Right lobe of liver (tissue), 6 donors: ENCODE measurements around the gene HABP4. TPM values are rescaled to one million over a fixed set of nuclear protein-coding genes. Genes with fewer than 3 reads are reported as not detected.

ENCODE experiments used
- ATAC-seq, 4 donors: fragments of 200-7000 bp; cut with Tn5 transposase; one replicate each; pipeline ENCODE4 v1.9.1; 2020; ENCODE audit warnings: mild to moderate bottlenecking in 4 of 4, moderate library complexity in 4 of 4
- DNase-seq, 3 donors: peaks; one replicate each; pipeline ENCODE4 v3.0.0-alpha.2; 2020
- H3K27ac ChIP-seq, 3 donors: fragments of 200-600 bp; one replicate each; pipeline ENCODE4 v1.8.0; 2022
- H3K27me3 ChIP-seq, 2 donors: fragments of 200-600 bp; one replicate each; pipeline ENCODE4 v1.8.0; 2022
- H3K36me3 ChIP-seq, 4 donors: fragments of 200-600 bp; sonication (generic) in 1 of 4; one replicate each; pipeline versions ENCODE4 v1.5.1 to v1.8.0; 2017 to 2022; ENCODE audit warnings: control low read depth in 1 of 4
- H3K4me1 ChIP-seq, 4 donors: fragments of 200-600 bp; sonication (generic) in 1 of 4; one replicate each; pipeline versions ENCODE4 v1.5.1 to v1.8.0; 2017 to 2022; ENCODE audit warnings: control low read depth in 1 of 4
- H3K4me3 ChIP-seq, 3 donors: fragments of 200-600 bp; one replicate each; pipeline ENCODE4 v1.8.0; 2022
- H3K9me3 ChIP-seq, 4 donors: fragments of 200-600 bp; sonication (generic) in 1 of 4; one replicate each; pipeline versions ENCODE4 v1.5.1 to v1.8.0; 2017 to 2022; ENCODE audit warnings: control low read depth in 1 of 4
- POLR2A ChIP-seq: fragments of 450-650 bp; IDR thresholded peaks from one replicate; pipeline ENCODE4 v1.6.1; 2017; ENCODE audit warnings: antibody characterized with exemption, mild to moderate bottlenecking
- WGBS: methylation state at CpG from one replicate; pipeline ENCODE4 v1.1.6; 2018; ENCODE audit warnings: low coverage, low lambda C conversion rate; ENCODE audit not compliant: insufficient coverage; ENCODE audit errors: missing lambda C conversion rate; 5-methylcytosine and 5-hydroxymethylcytosine counted together
- intact Hi-C, 2 donors: fragments of 100-400 bp; cut with DNase I; formaldehyde crosslinking; loops; one replicate each; pipeline versions ENCODE4 v1.11.2 to v1.14.1; 2022
- total RNA-seq, 6 experiments: library from RNA; depleted of rRNA in 2 of 6; stranded (reverse); fragments of >200 nt in 2 of 6; fragmentation: NEBNext Ultra II Directional in 3 of 6; extraction: Animal tissue kit (Norgen Biotek cat#: 25700) in 3 of 6; gene quantifications; one replicate each; pipeline versions ENCODE4 v1.1.0 to v1.2.4, GENCODE V29; 2016 to 2023
- TF ChIP-seq, protein P1 (sequence below), 4 donors: fragments of 200-600 bp in 3 of 4; fragments of 450-650 bp in 1 of 4; IDR thresholded peaks; one replicate each; pipeline versions ENCODE4 v1.5.1 to v1.8.0; 2016 to 2022; ENCODE audit warnings: antibody characterized with exemption in 4 of 4, mild to moderate bottlenecking in 2 of 4
- donor health status: DM: no; HTN: yes; CAD: no.
- donor health status: DM: no; HTN: no; CAD: no.
- donor health status: DM: no; HTN: no; CAD: no.
- donor health status: DM: no; HTN: yes; CAD: no.
- donor health status: DM: no; HTN: yes; CAD: no.

The HABP4 gene
- total RNA-seq, 6 experiments from 2014 or later, result 1.4 to 6.2 (median 4.7) TPM

DNA sequence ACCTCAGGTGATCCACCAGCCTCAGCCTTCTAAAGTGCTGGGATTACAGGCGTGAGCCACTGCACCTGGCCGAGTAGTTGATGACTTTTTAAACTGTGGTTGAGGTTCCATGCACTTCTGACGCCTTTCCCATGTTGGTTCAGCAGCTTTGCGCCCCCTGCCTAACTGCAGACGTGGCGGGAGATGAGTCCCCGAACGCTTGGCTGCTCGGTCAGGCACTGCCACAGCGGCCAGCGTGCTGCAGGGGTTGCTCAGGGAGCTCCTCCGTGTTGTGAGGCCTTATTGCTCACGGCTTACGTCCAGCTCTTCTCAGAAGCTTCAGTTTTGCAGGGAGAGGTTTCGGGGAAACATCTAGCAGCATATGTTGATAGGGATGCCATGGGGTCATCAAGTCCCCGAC lies 35.3 kb downstream of the HABP4 start:
- TF ChIP-seq, protein P1, sequence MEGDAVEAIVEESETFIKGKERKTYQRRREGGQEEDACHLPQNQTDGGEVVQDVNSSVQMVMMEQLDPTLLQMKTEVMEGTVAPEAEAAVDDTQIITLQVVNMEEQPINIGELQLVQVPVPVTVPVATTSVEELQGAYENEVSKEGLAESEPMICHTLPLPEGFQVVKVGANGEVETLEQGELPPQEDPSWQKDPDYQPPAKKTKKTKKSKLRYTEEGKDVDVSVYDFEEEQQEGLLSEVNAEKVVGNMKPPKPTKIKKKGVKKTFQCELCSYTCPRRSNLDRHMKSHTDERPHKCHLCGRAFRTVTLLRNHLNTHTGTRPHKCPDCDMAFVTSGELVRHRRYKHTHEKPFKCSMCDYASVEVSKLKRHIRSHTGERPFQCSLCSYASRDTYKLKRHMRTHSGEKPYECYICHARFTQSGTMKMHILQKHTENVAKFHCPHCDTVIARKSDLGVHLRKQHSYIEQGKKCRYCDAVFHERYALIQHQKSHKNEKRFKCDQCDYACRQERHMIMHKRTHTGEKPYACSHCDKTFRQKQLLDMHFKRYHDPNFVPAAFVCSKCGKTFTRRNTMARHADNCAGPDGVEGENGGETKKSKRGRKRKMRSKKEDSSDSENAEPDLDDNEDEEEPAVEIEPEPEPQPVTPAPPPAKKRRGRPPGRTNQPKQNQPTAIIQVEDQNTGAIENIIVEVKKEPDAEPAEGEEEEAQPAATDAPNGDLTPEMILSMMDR (IDR thresholded peaks at IDR 0.05), result no peak
- no peak for TF ChIP-seq POLR2A
- no peaks in the 10 kb centered on the region for H3K9me3 ChIP-seq
- ATAC-seq (no peak), DNase-seq (no peak)
- H3K27me3 ChIP-seq, result no peaks in the 10 kb centered on the region
- peaks cover 0 to 2% (median 0%) of the 10 kb centered on the region in 4 donors for H3K36me3 ChIP-seq
- no peak overlapping the region for H3K27ac ChIP-seq
- peaks cover 0 to 41% (median 5%) of the 10 kb centered on the region in 4 donors for H3K4me1 ChIP-seq
- 88% methylated on average over 3 of the region's 16 CpGs for WGBS
- H3K4me3 ChIP-seq, result no peak overlapping the region
- intact Hi-C loops, result no loop called here

DNA sequence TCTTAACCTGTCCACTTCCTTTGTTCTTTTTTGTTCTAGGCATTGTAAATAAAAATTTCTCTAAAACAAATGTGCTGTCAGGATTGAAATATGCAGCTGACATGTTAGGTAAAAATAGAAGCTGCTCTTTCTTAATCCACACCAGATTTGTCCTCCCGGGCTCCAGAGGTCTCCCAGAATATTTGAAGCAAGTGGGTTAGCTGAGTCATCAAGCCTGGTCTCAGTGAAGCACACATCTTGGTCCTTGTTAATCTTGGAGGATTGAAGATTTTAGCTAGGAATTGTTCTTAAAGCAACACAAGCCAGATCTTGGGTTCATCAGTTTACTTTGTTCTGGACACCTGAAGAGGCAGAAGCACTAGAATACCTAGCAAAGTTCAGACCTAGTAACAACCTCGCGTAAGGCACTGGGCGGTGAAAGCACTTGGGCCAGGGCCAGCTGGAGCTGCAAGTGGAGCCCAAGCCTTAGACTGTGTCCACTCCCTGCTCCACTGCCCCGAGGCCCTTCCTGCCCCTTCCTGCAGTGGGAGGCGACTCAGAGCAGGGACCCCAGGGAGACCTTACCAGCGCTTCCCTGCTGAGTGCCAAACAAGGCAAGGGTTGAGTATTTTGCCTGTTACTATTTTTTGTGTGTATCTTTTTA lies 36.5 kb downstream of the HABP4 start:
- Histone ChIP-seq H3K27me3 (no peaks in the 10 kb centered on the region), H3K4me1 (peaks cover 0 to 48% (median 9%) of the 10 kb centered on the region in 4 donors), H3K27ac (peak overlapping the region in 1 of 3 donors; percentile 47), H3K9me3 (no peaks in the 10 kb centered on the region), H3K36me3 (peaks cover 0 to 3% (median 0%) of the 10 kb centered on the region in 4 donors), H3K4me3 (no peak overlapping the region)
- DNase-seq (peak; percentile 80 to 90 (median 87)), ATAC-seq (peak; percentile 38 to 69 (median 55))
- TF ChIP-seq, protein P1 (IDR thresholded peaks at IDR 0.05), result no peak
- no peak for TF ChIP-seq POLR2A
- intact Hi-C loops, result no loop called here
- 24% methylated on average over 5 of the region's 7 CpGs for WGBS

DNA sequence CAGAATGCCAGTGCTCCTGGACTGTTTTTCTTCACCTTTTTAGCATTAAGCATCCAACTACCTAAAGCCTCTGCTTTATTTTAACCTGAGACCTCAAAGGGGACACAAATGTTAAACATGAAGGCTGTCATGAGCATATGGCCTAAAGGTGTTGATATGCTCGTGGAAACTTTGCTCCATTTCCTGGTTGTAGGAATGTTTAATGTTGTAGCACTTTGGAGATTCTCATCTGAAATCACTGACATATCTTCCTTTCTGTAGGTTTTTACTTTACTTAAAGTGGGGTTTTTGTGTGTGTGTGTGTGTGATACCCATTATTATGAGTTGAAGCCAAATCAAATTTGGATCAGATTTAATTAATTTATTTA lies 37.0 kb downstream of the HABP4 start:
- ATAC-seq (no peak), DNase-seq (no peak)
- intact Hi-C loops, result no loop called here
- Histone ChIP-seq H3K27me3 (no peaks in the 10 kb centered on the region), H3K27ac (peak overlapping the region in 1 of 3 donors; percentile 47), H3K4me3 (no peak overlapping the region), H3K9me3 (no peaks in the 10 kb centered on the region), H3K4me1 (peaks cover 0 to 50% (median 12%) of the 10 kb centered on the region in 4 donors), H3K36me3 (peaks cover 0 to 3% (median 0%) of the 10 kb centered on the region in 4 donors)
- 50% methylated on average over 1 of the region's 1 CpG for WGBS
- TF ChIP-seq POLR2A, result no peak
- TF ChIP-seq, protein P1 (IDR thresholded peaks at IDR 0.05), result no peak

DNA sequence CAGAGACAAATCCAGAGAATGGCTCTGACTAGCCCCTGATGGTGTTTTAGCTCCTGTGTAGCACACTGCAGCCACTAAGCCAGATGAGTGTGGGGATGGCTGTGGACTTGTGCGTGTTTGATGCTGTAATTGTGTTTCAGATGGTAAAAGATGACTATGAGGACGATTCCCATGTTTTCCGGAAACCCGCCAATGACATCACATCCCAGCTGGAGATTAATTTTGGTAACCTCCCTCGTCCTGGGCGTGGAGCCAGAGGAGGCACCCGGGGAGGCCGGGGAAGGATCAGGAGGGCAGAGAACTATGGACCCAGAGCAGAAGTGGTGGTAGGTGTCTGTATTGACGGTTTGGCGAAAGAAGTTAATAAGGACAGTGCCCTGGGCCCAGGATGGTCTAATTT lies 38.0 kb downstream of the HABP4 start:
- intact Hi-C loops, result no loop called here
- peaks cover 0 to 3% (median 0%) of the 10 kb centered on the region in 4 donors for H3K36me3 ChIP-seq
- 21% methylated on average over 10 of the region's 10 CpGs for whole genome bisulfite sequencing
- ATAC-seq, result peak in 3 of 4 donors; percentile 19 to 45 (median 43)
- TF ChIP-seq, protein P1 (IDR thresholded peaks at IDR 0.05), result no peak
- no peak for TF ChIP-seq POLR2A
- no peaks in the 10 kb centered on the region for H3K27me3 ChIP-seq
- H3K4me3 ChIP-seq, result no peak overlapping the region
- no peaks in the 10 kb centered on the region for H3K9me3 ChIP-seq
- H3K4me1 ChIP-seq, result peaks cover 0 to 59% (median 16%) of the 10 kb centered on the region in 4 donors
- DNase-seq, result peak; percentile 74 to 81 (median 74)
- H3K27ac ChIP-seq, result peak overlapping the region in 1 of 3 donors; percentile 47
